ENCODE results near the gene TSPAN17.

GRCh38 chr5:176624142-176624541 lies 23.1 kb upstream of the TSPAN17 start:
- TF ChIP-seq CTCF (IDR thresholded peaks at IDR 0.05; ENCODE audit: low read depth, low read length), result no peak
- no peak for TF ChIP-seq EZH2phosphoT487 (IDR thresholded peaks at IDR 0.05; ENCODE audit: low read depth)
